Uterus (tissue), 4 donors: ENCODE data around the gene TUNAR. TPM values are rescaled to one million over a fixed set of nuclear protein-coding genes. Genes with fewer than 3 reads are reported as not detected.

Source experiments
- DNase-seq, 2 donors: peaks; one replicate each; pipeline ENCODE4 v3.0.0-alpha.2; 2019 to 2020
- H3K27ac ChIP-seq, 2 donors: fragments of 200-600 bp; sonication (generic); 1 replicate in 1 of 2; 2 replicates in 1 of 2; pipeline ENCODE4 v1.5.1; 2016 to 2018
- H3K27me3 ChIP-seq, 2 donors: fragments of 200-600 bp; sonication (generic); one replicate each; pipeline ENCODE4 v1.5.1; 2018 to 2019; ENCODE audit warnings: control low read depth in 1 of 2
- H3K36me3 ChIP-seq, 2 donors: fragments of 200-600 bp; sonication (generic); one replicate each; pipeline ENCODE4 v1.5.1; 2019; ENCODE audit warnings: control low read depth in 1 of 2
- H3K4me1 ChIP-seq, 2 donors: fragments of 200-600 bp; sonication (generic); one replicate each; pipeline ENCODE4 v1.5.1; 2018 to 2019; ENCODE audit warnings: control low read depth in 1 of 2
- H3K4me3 ChIP-seq, 2 donors: fragments of 200-600 bp; sonication (generic); 1 replicate in 1 of 2; 2 replicates in 1 of 2; pipeline ENCODE4 v1.5.1; 2018 to 2019; ENCODE audit warnings: mild to moderate bottlenecking in 1 of 2
- H3K9me3 ChIP-seq, 2 donors: fragments of 200-600 bp; sonication (generic); one replicate each; pipeline ENCODE4 v1.5.1; 2019; ENCODE audit warnings: control low read depth in 1 of 2
- POLR2A ChIP-seq, 2 donors: fragments of 450-650 bp; IDR thresholded peaks; one replicate each; pipeline ENCODE4 v1.6.1; 2016; ENCODE audit warnings: antibody characterized with exemption in 2 of 2, mild to moderate bottlenecking in 1 of 2, moderate library complexity in 1 of 2
- intact Hi-C: fragments of 100-400 bp; cut with DNase I; formaldehyde crosslinking; loops from one replicate; pipeline ENCODE4 v1.15.1; 2023; ENCODE audit warnings: low total_unique reads
- total RNA-seq, 4 donors: library from RNA; depleted of rRNA in 3 of 4; stranded (reverse); fragments of >200 nt in 3 of 4; gene quantifications; one replicate each; pipeline versions ENCODE4 v1.1.0 to v1.2.4, GENCODE V29; 2014 to 2023
- TF ChIP-seq, protein P1 (sequence below), 4 experiments: fragments of 200-600 bp in 2 of 4; fragments of 450-650 bp in 2 of 4; sonication (generic) in 2 of 4; IDR thresholded peaks; one replicate each; pipeline ENCODE4 v1.5.1; 2016 to 2019; ENCODE audit warnings: antibody characterized with exemption in 4 of 4, mild to moderate bottlenecking in 2 of 4, moderate library complexity in 1 of 4
- donor health status: DM: yes; HTN: yes; CAD: no.

Gene TUNAR
- total RNA-seq, 4 donors from 2014 or later, result 0.40 to 4.2 (median 1.8) TPM; not detected in 1

DNA sequence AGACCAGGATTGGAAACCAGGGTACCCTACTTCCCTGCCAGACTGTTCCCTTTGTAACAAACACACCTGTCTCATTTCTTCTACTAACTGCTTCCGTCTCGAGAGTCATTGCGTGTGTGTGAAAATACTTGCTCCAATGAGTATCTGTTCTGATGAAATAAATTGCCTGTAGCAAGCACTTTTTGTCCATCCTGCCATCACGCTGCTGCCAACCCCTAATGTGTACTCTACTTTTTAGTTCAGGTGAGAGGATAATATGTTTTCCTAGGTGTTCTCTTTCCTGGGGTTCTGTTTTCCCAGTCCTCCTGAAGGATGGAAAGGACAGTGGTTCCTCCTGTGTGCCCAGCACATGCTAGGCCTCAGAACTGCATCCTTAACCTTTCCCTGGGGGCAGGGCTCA lies 1.0 kb downstream of the TUNAR start:
- TF ChIP-seq, protein P1, sequence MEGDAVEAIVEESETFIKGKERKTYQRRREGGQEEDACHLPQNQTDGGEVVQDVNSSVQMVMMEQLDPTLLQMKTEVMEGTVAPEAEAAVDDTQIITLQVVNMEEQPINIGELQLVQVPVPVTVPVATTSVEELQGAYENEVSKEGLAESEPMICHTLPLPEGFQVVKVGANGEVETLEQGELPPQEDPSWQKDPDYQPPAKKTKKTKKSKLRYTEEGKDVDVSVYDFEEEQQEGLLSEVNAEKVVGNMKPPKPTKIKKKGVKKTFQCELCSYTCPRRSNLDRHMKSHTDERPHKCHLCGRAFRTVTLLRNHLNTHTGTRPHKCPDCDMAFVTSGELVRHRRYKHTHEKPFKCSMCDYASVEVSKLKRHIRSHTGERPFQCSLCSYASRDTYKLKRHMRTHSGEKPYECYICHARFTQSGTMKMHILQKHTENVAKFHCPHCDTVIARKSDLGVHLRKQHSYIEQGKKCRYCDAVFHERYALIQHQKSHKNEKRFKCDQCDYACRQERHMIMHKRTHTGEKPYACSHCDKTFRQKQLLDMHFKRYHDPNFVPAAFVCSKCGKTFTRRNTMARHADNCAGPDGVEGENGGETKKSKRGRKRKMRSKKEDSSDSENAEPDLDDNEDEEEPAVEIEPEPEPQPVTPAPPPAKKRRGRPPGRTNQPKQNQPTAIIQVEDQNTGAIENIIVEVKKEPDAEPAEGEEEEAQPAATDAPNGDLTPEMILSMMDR (IDR thresholded peaks at IDR 0.05), result no peak
- no peak for TF ChIP-seq POLR2A (IDR thresholded peaks at IDR 0.05)
- Histone ChIP-seq H3K9me3 (no peaks in the 10 kb centered on the region), H3K36me3 (no peaks in the 10 kb centered on the region), H3K4me3 (no peak overlapping the region), H3K4me1 (no peaks in the 10 kb centered on the region), H3K27ac (no peak overlapping the region), H3K27me3 (no peaks in the 10 kb centered on the region)
- intact Hi-C loops, result no loop called here
- DNase-seq, result no peak

DNA sequence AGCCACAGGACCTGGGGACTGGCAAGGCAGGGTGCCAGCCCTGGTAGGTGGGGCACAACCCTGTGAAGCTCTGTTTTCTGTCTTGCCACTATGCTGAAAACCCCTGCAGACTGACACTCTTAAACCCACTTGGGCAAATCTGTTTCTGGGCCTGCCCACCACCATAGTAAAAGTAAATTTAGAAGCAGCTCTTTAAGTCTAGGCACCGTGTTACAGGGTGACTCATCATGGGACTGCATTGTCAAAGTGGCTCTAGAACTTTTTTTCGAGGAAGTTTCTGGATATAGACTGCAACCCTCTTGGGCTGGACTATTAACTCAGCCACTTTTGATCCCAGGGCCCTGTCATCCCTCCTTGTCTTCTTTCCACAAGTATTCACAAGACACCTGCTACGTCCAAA lies 7.7 kb downstream of the TUNAR start:
- Histone ChIP-seq H3K27me3 (no peaks in the 10 kb centered on the region), H3K36me3 (no peaks in the 10 kb centered on the region), H3K4me3 (no peak overlapping the region), H3K4me1 (no peaks in the 10 kb centered on the region), H3K9me3 (no peaks in the 10 kb centered on the region), H3K27ac (no peak overlapping the region)
- TF ChIP-seq POLR2A (IDR thresholded peaks at IDR 0.05), result no peak
- TF ChIP-seq, protein P1 (IDR thresholded peaks at IDR 0.05), result no peak
- intact Hi-C loops, result no loop called here
- DNase-seq, result no peak

DNA sequence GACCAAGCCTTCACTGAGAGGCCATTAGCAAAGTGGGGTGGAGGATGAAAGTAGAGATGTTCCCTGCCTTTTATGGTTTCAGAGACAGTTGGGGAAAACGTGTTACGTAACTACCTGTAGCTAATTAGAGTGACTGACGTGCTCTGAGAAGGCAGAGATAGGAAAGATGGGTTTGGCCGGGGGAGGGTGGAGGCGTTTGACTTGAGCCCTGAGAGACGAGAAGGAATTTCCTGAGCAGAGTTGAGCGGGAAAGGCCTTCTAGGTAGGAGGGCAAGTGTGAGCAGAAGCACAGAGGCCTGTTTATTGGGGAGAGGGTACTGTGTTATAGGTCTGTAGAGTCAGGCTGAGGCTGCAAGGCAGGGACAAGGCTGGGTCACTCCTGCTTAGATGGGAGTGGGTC lies 8.6 kb downstream of the TUNAR start:
- H3K4me1 ChIP-seq, result no peaks in the 10 kb centered on the region
- intact Hi-C loops, result no loop called here
- TF ChIP-seq, protein P1 (IDR thresholded peaks at IDR 0.05), result no peak
- no peak for TF ChIP-seq POLR2A (IDR thresholded peaks at IDR 0.05)

DNA sequence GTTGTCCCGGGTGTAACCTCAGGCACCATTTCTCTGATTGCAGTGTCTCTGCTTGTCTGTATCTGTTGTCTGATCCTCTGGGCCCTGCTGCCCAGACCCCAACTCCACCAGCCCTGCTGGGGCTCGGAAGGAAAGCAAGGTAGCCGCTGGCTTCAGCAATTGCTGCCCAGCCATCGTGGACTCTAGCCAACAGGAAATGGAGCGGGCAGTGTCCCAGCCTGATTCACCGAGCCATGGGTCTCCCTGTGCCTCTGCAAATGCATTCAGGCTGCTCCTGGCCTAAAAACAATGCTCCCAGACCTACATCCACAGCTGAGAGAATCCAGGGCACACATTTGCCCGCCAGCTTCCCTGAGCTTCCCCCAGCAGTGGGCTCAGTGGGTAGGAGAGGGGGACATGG lies 9.2 kb downstream of the TUNAR start:
- Histone ChIP-seq H3K4me1 (no peaks in the 10 kb centered on the region), H3K27me3 (no peaks in the 10 kb centered on the region), H3K4me3 (no peak overlapping the region), H3K36me3 (no peaks in the 10 kb centered on the region), H3K27ac (no peak overlapping the region), H3K9me3 (no peaks in the 10 kb centered on the region)
- DNase-seq, result no peak
- TF ChIP-seq, protein P1 (IDR thresholded peaks at IDR 0.05), result no peak
- no peak for TF ChIP-seq POLR2A (IDR thresholded peaks at IDR 0.05)
- intact Hi-C loops, result no loop called here

More for the DNA sequence above, 8.6 kb downstream of the TUNAR start:
- no peak for DNase-seq
- H3K9me3 ChIP-seq, result no peaks in the 10 kb centered on the region
- H3K27me3 ChIP-seq, result no peaks in the 10 kb centered on the region
- no peak overlapping the region for H3K4me3 ChIP-seq
- no peak overlapping the region for H3K27ac ChIP-seq
- H3K36me3 ChIP-seq, result no peaks in the 10 kb centered on the region

DNA sequence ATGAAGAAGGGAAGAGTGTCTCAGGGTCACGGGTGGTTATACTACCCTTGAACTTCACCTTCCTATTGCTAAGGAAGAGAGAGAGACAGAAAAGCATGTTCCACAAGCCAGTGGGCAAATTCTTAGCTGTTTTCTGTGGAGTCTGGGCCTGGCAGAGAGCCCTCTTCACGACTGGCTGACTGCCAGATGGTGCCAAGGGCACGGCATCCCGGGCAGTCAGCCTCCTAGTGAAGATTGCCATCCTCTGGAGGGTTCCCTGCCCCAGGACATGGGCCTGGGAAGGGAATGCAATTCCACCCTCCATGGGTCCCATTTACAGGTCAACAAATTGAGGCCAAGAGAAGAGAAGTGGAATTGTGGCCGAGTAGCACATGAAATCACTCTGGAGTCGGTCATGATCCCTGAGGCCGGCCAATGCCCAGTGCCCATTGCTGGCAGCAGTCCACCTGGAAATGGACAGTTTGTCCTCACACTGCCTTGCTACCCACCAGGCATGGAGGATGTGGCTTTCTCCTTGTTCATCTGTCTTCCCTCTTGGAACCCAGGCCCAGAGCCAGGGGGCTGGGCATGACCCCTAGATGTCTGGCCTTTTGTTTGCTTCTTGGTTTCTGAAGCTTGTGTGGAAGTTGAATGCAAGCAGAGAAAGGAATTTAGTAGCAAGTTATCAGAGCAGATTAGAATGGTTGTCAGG lies 9.9 kb downstream of the TUNAR start:
- intact Hi-C loops, result no loop called here
- no peak overlapping the region for H3K27ac ChIP-seq
- no peaks in the 10 kb centered on the region for H3K9me3 ChIP-seq
- DNase-seq, result no peak
- no peaks in the 10 kb centered on the region for H3K36me3 ChIP-seq
- no peak overlapping the region for H3K4me3 ChIP-seq
- H3K27me3 ChIP-seq, result no peaks in the 10 kb centered on the region
- no peaks in the 10 kb centered on the region for H3K4me1 ChIP-seq
- TF ChIP-seq, protein P1 (IDR thresholded peaks at IDR 0.05), result no peak
- no peak for TF ChIP-seq POLR2A (IDR thresholded peaks at IDR 0.05)
